NCI-H146 treated with DMSO at 0.1 percent for 48 hours (cell line): ENCODE measurements around the gene ZNF417.
"Not testable (repeated sequence)": the region's sequence is repeated elsewhere in the genome, so short reads cannot be mapped to it uniquely, and the experiment has no call there.

Experiments used
- DNase-seq: peaks from one replicate; lab custom pipeline; 2025; ENCODE audit not compliant: unreplicated experiment; lab: John Stamatoyannopoulos, UW

The ZNF417 gene

DNA sequence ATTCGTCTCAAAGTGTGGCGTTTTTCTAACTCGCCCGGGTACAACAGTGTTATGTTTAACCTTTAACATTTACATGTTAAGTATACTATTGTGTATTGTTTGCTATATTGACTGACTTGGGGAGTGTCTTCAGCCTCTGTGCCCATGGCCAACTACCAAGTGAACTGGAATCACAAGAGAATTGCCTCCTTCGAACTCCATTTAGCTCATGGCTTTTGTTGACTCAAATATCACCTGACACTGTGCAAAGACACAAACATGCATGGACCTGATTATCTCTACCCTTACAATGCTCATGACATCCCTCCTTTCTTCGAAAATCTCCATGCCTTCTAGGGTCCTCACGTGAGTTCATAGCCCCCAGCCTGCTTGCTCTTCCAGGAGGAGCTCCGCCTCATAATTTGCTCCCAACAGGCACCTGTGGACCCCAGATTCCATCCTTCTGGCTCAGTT is 28.3 kb downstream of the ZNF417 start:
- DNase-seq: no peak

DNA sequence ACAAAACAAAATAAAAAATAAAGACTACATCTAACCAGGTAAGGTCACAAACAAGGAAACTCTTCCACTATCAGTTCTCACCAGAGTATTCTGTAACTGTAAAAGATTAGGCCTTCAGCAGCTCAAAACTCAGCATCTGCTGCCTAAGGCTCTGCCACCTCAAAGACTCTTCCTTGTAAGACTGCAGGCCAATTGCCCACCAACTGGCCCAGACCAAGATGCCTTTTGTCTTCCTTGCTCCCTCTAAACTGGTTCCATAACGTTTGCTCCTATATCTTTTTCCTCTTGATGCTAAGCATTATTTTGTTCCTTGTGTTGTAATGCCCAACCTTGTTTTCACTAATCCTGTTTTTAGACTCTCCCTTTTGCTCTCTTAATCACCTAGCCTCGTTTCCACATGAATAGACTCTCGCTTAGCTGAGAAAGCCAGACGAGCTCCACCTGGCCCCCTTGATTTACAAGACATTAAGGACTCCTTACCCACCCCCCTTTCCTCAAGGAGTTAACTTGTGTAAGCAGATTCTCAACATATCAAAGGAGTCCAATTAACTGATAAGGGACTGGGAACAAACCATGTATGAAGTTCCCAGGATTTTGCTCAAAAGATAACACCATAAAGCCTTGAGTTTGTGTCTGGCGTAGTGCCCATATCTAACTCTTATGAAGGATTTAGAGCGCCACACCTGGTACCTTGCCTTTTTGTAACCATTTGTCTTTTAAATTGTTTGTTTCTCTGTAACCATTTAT is 29.0 kb downstream of the ZNF417 start:
- DNase-seq: no peak

DNA sequence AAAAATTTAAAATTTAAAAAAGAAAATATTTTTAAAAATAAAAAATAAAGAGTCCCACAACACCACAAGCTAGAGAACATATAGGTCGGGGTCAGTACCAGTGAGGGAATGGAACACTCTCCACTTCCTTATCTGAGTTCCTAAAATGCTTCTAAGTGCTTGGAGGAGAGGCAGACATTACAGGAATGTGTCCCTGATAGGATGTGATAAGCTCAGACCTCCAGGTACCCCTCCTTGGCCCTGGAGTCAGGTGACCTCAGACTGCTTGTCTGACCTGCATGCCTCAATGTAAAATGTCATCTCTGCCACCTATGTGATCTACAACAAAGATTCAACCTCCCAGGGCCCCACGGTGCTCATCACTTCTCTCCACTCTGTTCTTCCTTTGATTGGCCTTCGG is 30.3 kb downstream of the ZNF417 start:
- DNase-seq: no peak

- DNase-seq: not testable (repeated sequence)
Measured at GRCh38 chr19:57873883-57874799, 42.3 kb downstream of the ZNF417 start.

DNA sequence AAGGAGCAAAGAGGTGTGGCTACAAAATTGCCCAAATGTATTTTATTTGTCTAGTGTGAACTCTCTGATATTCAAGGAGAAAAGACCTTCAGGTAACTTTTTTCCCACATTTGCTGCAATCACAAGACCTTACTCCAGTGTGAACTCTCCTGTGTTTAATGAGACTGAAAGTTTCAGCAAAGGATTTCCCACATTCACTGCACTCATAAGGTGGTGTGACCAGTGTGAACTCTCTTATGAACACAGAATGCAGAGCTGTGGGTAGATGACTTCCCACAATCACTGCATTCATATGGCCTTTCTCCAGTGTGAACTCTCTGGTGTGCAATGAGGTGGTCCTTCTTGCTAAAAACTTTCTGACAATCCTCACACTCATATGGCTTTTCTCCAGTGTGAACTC is 43.9 kb downstream of the ZNF417 start:
- DNase-seq: no peak

GRCh38 chr19:57870225-57870624 is 46.2 kb downstream of the ZNF417 start:
- no peak for DNase-seq

- not testable (repeated sequence) for DNase-seq
Measured at GRCh38 chr19:57869655-57870054, 46.7 kb downstream of the ZNF417 start.

GRCh38 chr19:57867868-57868492 is 48.4 kb downstream of the ZNF417 start:
- no peak for DNase-seq
